K562 (cell line): ENCODE results near the gene SPZ1. TPM values are rescaled to one million over a fixed set of nuclear protein-coding genes. Genes with fewer than 3 reads are reported as not detected.

ENCODE experiments used
- ATAC-seq: fragments of 200-7000 bp; cut with Tn5 transposase; 3 replicates; pipeline ENCODE4 v1.9.1; 2020; ENCODE audit warnings: moderate library complexity
- BruUV-seq: library from RNA; stranded (reverse); fragments of 400-500 nt; replicated peaks from 2 replicates; lab custom pipeline; 2021; lab: Mats Ljungman, UMichigan
- CTCF ChIA-PET: fragments of 300-600 bp; formaldehyde crosslinking; extraction: SDS; loops from one replicate; lab custom pipeline; 2021; ENCODE audit warnings: low intra/inter-chr PET ratio; lab: Yijun Ruan, JAX
- POLR2A ChIA-PET: fragments of 300-600, 350-650 bp; sonication (Branson Sonifier 250); formaldehyde crosslinking; extraction: SDS; loops from one replicate; lab custom pipeline; 2021; ENCODE audit warnings: antibody characterized with exemption, inconsistent platforms; lab: Yijun Ruan, JAX
- DNase-seq, 4 experiments: peaks; one replicate each; pipeline versions ENCODE4 v3.0.0 to v3.0.0-alpha.2; 2011 to 2018; ENCODE audit warnings: low spot score in 3 of 4, mixed read lengths in 3 of 4; ENCODE audit errors: extremely low read depth in 1 of 4
- FAIRE-seq: peaks from 2 replicates; lab custom pipeline; 2011; peaks lifted over from hg19 to GRCh38; lab: Jason Lieb, UNC
- H2AFZ ChIP-seq: 2 replicates; pipeline ENCODE4 v1.6.0; 2011; ENCODE audit warnings: low read depth, low read length, control low read depth, inconsistent platforms
- H3K27ac ChIP-seq: fragments of 200-600 bp; 3 replicates; pipeline ENCODE4 v1.8.0; 2011; ENCODE audit warnings: low read depth, mild to moderate bottlenecking, control low read depth, inconsistent platforms, low read length, moderate library complexity, mixed read lengths; ENCODE audit errors: extremely low read depth
- H3K27me3 ChIP-seq, 2 experiments: fragments of 300-600 bp in 1 of 2; 2 replicates in 1 of 2; 3 replicates in 1 of 2; pipeline versions ENCODE4 v1.6.0 to v1.8.0; 2011; ENCODE audit warnings: inconsistent platforms in 2 of 2, low read length in 2 of 2, mild to moderate bottlenecking in 1 of 2, mixed read lengths in 1 of 2, moderate library complexity in 1 of 2; ENCODE audit not compliant: control insufficient read depth in 2 of 2, insufficient read depth in 2 of 2
- H3K36me3 ChIP-seq: fragments of 300-600 bp; 3 replicates; pipeline ENCODE4 v1.8.0; 2011; ENCODE audit warnings: mild to moderate bottlenecking, low read length, inconsistent platforms; ENCODE audit not compliant: control insufficient read depth, insufficient read depth
- H3K4me1 ChIP-seq, 2 experiments: fragments of 200-600 bp in 1 of 2; replicated peaks in 1 of 2; 2 replicates in 1 of 2; 3 replicates in 1 of 2; pipeline versions ENCODE4 v1.5.1 to v1.8.0; 2011; ENCODE audit warnings: inconsistent platforms in 2 of 2, low read length in 2 of 2, mild to moderate bottlenecking in 1 of 2, mixed read lengths in 1 of 2, moderate library complexity in 1 of 2; ENCODE audit not compliant: control insufficient read depth in 2 of 2, insufficient read depth in 2 of 2
- H3K4me2 ChIP-seq: 2 replicates; pipeline ENCODE4 v1.6.1; 2011; ENCODE audit warnings: low read length, control low read depth, inconsistent platforms, mixed read lengths; ENCODE audit not compliant: insufficient read depth
- H3K4me3 ChIP-seq: fragments of 200-600 bp; sonication (generic), shearing (Covaris generic); 2 replicates; pipeline ENCODE4 v1.5.1; 2016; ENCODE audit warnings: control low read depth, inconsistent platforms
- H3K79me2 ChIP-seq: fragments of 200-600 bp; 3 replicates; pipeline ENCODE4 v1.8.0; 2011; ENCODE audit warnings: low read length, inconsistent platforms; ENCODE audit not compliant: control insufficient read depth, insufficient read depth
- H3K9ac ChIP-seq, 2 experiments: 2 replicates each; pipeline versions ENCODE4 v1.6.0 to v1.6.1; 2011; ENCODE audit warnings: low read depth in 2 of 2, low read length in 2 of 2, control low read depth in 1 of 2, inconsistent platforms in 1 of 2, mild to moderate bottlenecking in 1 of 2, mixed read lengths in 1 of 2; ENCODE audit not compliant: insufficient read depth in 1 of 2
- H3K9me1 ChIP-seq: one replicate; pipeline ENCODE4 v1.6.0; 2011; ENCODE audit warnings: inconsistent platforms, mild to moderate bottlenecking, low read length, moderate library complexity; ENCODE audit not compliant: control insufficient read depth, insufficient read depth
- H3K9me3 ChIP-seq: replicated peaks from 2 replicates; pipeline ENCODE4 v1.5.1; 2011; ENCODE audit warnings: low read depth, low read length, inconsistent platforms; ENCODE audit not compliant: control insufficient read depth, insufficient read depth
- H4K20me1 ChIP-seq: replicated peaks from 2 replicates; pipeline ENCODE4 v1.6.1; 2011; ENCODE audit warnings: low read length, inconsistent platforms, mixed read lengths; ENCODE audit not compliant: control insufficient read depth, insufficient read depth
- POLR2A ChIP-seq: fragments of 450-650 bp; conservative IDR thresholded peaks from 2 replicates; pipeline ENCODE4 v1.6.1; 2016
- TBP ChIP-seq: optimal IDR thresholded peaks from 2 replicates; pipeline ENCODE3; 2011; ENCODE audit warnings: low read depth, low read length, improper control_type of control experiment
- WGBS: fragments of 100-300 bp; shearing (Covaris generic); methylation state at CpG from one replicate; pipeline ENCODE4 v1.1.6; 2016; ENCODE audit warnings: low coverage, mixed read lengths; ENCODE audit not compliant: insufficient coverage; ENCODE audit errors: missing lambda C conversion rate; 5-methylcytosine and 5-hydroxymethylcytosine counted together
- in situ Hi-C: fragments of 300-500 bp; cut with MboI; formaldehyde crosslinking; loops from 4 replicates; pipeline ENCODE4 v1.15.0; 2018; ENCODE audit warnings: inconsistent platforms, mixed read lengths
- intact Hi-C: fragments of 100-400 bp; cut with micrococcal nuclease; formaldehyde crosslinking; loops from 2 replicates; pipeline ENCODE4 v1.14.2; 2022
- polyA plus RNA-seq, 8 experiments: library from polyadenylated mRNA; depleted of rRNA in 4 of 8; stranded (reverse) in 5 of 8; unstranded in 3 of 8; fragments of >200 nt; fragmentation: Nextera tagmentation in 2 of 8; fragmentation: Illumina TruSeq in 1 of 8; extraction: Ambion mirVana in 2 of 8; extraction: Trizol in 1 of 8; gene quantifications; 2 replicates each; pipeline versions ENCODE4 v1.2.1 to v1.2.3, GENCODE V29; 2011 to 2014; ENCODE audit warnings: inconsistent platforms in 1 of 8, missing spikeins in 1 of 8
- total RNA-seq, 7 experiments: library from RNA; depleted of rRNA in 6 of 7; stranded (reverse); fragments of >200 nt in 6 of 7; fragmentation: Illumina TruSeq in 2 of 7; extraction: Trizol in 2 of 7; gene quantifications; 2 replicates each; pipeline versions ENCODE4 v1.2.1 to v1.2.3, GENCODE V29; 2011 to 2021; ENCODE audit warnings: low replicate concordance in 1 of 7
- TF ChIP-seq, protein P1 (sequence below): fragments of 250-450 bp; sonication (Bioruptor Pico); IDR thresholded peaks from 2 replicates; pipeline ENCODE4 v1.4.0; 2020

Gene SPZ1
- total and polyA plus RNA-seq, 9 of the 15 experiments (the other 6 are each of a cell fraction or from before 2014, with no cell fraction given) = not detected

DNA sequence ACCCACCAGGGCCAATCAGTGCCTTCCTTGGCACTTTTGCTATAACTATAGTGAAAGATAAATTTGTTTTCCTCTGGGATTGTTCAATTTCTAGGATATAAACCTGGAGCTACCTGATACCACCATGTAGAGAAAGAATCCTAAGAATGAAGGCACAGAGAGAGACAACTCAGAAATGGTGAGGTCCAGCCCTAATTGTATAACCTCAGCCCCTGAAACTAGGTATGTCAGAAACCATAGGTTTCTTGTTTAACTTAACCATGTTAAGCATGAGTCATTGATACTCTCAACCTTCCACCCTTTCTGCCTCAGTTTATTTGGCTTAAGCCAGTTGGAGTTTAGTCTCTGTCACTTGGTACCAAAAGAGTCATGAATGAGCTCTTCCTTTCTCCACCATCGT is 4.6 kb upstream of the SPZ1 start:
- Histone ChIP-seq H3K36me3 (no peaks in the 10 kb centered on the region), H3K79me2 (no peaks in the 10 kb centered on the region), H3K27ac (no peak overlapping the region), H3K4me2 (no peak overlapping the region), H3K4me1 (no peaks in the 10 kb centered on the region; a peak in 1 of 5 replicates), H3K9ac (no peak overlapping the region), H3K4me3 (no peak overlapping the region), H3K9me3 (no peaks in the 10 kb centered on the region), H3K27me3 (peaks cover 5 to 6% of the 10 kb centered on the region in 2 experiments; a peak in 3 of 5 replicates), H4K20me1 (no peaks in the 10 kb centered on the region), H3K9me1 (no peaks in the 10 kb centered on the region), H2AFZ (no peak overlapping the region)
- CTCF ChIA-PET = no interaction called here
- WGBS = 0% methylated on average over 1 of the region's 1 CpG
- no peak for FAIRE-seq
- TF ChIP-seq, protein P1, sequence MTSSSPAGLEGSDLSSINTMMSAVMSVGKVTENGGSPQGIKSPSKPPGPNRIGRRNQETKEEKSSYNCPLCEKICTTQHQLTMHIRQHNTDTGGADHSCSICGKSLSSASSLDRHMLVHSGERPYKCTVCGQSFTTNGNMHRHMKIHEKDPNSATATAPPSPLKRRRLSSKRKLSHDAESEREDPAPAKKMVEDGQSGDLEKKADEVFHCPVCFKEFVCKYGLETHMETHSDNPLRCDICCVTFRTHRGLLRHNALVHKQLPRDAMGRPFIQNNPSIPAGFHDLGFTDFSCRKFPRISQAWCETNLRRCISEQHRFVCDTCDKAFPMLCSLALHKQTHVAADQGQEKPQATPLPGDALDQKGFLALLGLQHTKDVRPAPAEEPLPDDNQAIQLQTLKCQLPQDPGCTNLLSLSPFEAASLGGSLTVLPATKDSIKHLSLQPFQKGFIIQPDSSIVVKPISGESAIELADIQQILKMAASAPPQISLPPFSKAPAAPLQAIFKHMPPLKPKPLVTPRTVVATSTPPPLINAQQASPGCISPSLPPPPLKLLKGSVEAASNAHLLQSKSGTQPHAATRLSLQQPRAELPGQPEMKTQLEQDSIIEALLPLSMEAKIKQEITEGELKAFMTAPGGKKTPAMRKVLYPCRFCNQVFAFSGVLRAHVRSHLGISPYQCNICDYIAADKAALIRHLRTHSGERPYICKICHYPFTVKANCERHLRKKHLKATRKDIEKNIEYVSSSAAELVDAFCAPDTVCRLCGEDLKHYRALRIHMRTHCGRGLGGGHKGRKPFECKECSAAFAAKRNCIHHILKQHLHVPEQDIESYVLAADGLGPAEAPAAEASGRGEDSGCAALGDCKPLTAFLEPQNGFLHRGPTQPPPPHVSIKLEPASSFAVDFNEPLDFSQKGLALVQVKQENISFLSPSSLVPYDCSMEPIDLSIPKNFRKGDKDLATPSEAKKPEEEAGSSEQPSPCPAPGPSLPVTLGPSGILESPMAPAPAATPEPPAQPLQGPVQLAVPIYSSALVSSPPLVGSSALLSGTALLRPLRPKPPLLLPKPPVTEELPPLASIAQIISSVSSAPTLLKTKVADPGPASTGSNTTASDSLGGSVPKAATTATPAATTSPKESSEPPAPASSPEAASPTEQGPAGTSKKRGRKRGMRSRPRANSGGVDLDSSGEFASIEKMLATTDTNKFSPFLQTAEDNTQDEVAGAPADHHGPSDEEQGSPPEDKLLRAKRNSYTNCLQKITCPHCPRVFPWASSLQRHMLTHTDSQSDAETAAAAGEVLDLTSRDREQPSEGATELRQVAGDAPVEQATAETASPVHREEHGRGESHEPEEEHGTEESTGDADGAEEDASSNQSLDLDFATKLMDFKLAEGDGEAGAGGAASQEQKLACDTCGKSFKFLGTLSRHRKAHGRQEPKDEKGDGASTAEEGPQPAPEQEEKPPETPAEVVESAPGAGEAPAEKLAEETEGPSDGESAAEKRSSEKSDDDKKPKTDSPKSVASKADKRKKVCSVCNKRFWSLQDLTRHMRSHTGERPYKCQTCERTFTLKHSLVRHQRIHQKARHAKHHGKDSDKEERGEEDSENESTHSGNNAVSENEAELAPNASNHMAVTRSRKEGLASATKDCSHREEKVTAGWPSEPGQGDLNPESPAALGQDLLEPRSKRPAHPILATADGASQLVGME = no peak
- TF ChIP-seq TBP = no peak
- TF ChIP-seq POLR2A = no peak
- no TSS peak for BruUV-seq
- POLR2A ChIA-PET = no interaction called here
- intact Hi-C loops = no loop called here
- ATAC-seq = no peak
- DNase-seq = no peak
- in situ Hi-C loops = loop anchor here (25.0 kb wide), 1 partner anchor 1303 kb away; no protein-coding TSS in a partner anchor
